Adrenal gland (tissue), 5 donors: Measurements from ENCODE around the gene MAEA.

Experiments used
- POLR2A ChIP-seq, 2 donors: fragments of 450-650 bp; IDR thresholded peaks; one replicate each; pipeline ENCODE4 v1.6.1; 2017; ENCODE audit warnings: antibody characterized with exemption in 2 of 2, mild to moderate bottlenecking in 2 of 2, moderate library complexity in 1 of 2
- TF ChIP-seq, protein P1 (sequence below), 6 experiments: fragments of 450-650 bp in 4 of 6; fragments of 200-600 bp in 2 of 6; sonication (generic) in 1 of 6; IDR thresholded peaks; 1 replicate in 5 of 6; 2 replicates in 1 of 6; pipeline versions ENCODE4 v1.5.1 to v1.8.0; 2016 to 2021; ENCODE audit warnings: antibody characterized with exemption in 6 of 6, mild to moderate bottlenecking in 2 of 6, moderate library complexity in 1 of 6
- donor health status: DM: no; HTN: no; CAD: no.

DNA sequence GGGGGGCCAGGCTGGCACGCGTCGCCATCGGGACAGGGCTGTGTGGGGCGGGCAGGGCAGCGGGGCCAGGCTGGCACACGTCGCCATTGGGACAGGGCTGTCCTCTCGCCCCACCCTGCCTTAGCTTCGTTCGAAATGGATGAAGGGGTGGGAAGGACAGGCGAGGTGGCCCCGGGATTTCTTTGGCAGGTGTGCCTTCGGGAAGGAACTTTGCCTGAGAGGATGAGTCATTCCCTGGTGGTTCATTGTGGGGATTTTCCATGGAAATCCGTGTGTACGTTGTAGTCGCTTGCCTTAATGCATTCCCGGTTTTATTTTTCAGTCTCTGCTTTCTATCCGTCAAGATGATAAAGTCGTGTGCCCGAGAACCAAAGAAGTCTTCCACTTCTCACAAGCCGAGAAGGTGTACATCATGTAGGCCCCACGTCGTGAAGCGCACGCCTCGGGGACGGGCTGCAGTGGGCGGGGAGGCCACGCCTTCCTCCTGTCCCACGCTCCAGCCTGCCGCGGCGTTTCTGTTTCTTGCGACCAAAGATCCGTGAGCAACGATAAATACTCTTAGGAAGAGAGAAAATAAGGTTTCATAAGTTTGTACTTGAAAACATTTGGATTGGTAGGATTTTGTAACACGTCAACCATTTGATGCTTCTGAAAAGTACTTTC, 49.2 kb downstream of the MAEA start:
- TF ChIP-seq, protein P1, sequence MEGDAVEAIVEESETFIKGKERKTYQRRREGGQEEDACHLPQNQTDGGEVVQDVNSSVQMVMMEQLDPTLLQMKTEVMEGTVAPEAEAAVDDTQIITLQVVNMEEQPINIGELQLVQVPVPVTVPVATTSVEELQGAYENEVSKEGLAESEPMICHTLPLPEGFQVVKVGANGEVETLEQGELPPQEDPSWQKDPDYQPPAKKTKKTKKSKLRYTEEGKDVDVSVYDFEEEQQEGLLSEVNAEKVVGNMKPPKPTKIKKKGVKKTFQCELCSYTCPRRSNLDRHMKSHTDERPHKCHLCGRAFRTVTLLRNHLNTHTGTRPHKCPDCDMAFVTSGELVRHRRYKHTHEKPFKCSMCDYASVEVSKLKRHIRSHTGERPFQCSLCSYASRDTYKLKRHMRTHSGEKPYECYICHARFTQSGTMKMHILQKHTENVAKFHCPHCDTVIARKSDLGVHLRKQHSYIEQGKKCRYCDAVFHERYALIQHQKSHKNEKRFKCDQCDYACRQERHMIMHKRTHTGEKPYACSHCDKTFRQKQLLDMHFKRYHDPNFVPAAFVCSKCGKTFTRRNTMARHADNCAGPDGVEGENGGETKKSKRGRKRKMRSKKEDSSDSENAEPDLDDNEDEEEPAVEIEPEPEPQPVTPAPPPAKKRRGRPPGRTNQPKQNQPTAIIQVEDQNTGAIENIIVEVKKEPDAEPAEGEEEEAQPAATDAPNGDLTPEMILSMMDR (IDR thresholded peaks at IDR 0.05), result no peak
- no peak for TF ChIP-seq POLR2A (IDR thresholded peaks at IDR 0.05)
